ENCODE measurements around the gene RFX1. TPM values are rescaled to one million over a fixed set of nuclear protein-coding genes. Genes with fewer than 3 reads are reported as not detected.

RFX1 gene
- total and polyA plus RNA-seq, 8 donors: 5.5 to 55.6 (median 7.6) TPM

DNA sequence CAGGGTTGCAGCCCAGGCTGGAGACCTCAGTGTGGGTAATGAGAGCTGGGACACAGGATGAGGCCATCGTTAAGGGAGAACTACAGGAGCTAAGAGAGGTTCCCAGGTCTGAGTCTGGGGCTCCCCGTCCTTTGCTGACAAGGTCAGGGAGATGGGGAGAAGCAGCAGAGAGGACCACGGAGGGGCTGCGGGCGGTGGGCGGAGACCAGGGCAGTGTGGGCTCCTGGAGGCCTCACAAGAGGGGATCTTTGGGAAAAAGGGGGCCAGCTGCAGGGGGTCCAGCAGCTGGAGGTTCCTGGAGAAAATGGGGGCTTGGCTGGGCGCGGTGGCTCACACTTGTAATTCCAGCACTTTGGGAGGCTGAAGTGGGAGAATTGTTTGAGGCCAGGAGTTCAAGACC, 16.0 kb downstream of the RFX1 start:
- ATAC-seq (no peak), FAIRE-seq (no peak), DNase-seq (no peak)
- Histone ChIP-seq H3K4me3 (no peak overlapping the region), H3K4me1 (peaks cover 0 to 3% (median 0%) of the 10 kb centered on the region in 3 donors), H3K27me3 (no peaks in the 10 kb centered on the region), H3K9me3 (no peaks in the 10 kb centered on the region), H3K36me3 (peaks cover 0 to 5% (median 0%) of the 10 kb centered on the region in 3 donors), H3K27ac (no peak overlapping the region)
- intact Hi-C loops (cut with DNase I): no loop called here
- 94% methylated on average over 8 of the region's 8 CpGs for WGBS, 2 donors
- TF ChIP-seq, protein P1, sequence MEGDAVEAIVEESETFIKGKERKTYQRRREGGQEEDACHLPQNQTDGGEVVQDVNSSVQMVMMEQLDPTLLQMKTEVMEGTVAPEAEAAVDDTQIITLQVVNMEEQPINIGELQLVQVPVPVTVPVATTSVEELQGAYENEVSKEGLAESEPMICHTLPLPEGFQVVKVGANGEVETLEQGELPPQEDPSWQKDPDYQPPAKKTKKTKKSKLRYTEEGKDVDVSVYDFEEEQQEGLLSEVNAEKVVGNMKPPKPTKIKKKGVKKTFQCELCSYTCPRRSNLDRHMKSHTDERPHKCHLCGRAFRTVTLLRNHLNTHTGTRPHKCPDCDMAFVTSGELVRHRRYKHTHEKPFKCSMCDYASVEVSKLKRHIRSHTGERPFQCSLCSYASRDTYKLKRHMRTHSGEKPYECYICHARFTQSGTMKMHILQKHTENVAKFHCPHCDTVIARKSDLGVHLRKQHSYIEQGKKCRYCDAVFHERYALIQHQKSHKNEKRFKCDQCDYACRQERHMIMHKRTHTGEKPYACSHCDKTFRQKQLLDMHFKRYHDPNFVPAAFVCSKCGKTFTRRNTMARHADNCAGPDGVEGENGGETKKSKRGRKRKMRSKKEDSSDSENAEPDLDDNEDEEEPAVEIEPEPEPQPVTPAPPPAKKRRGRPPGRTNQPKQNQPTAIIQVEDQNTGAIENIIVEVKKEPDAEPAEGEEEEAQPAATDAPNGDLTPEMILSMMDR (IDR thresholded peaks at IDR 0.05): no peak

GRCh38 chr19:13989487-13989886, 16.6 kb downstream of the RFX1 start:
- no peaks in the 10 kb centered on the region for H3K9me3 ChIP-seq
- H3K36me3 ChIP-seq: peaks cover 0 to 5% (median 0%) of the 10 kb centered on the region in 3 donors
- WGBS, 2 donors: 89 to 97% methylated on average over 7 of the region's 7 CpGs
- DNase-seq: no peak
- ATAC-seq: no peak
- intact Hi-C loops (cut with DNase I): no loop called here
- TF ChIP-seq, protein P1 (IDR thresholded peaks at IDR 0.05): no peak
- H3K27ac ChIP-seq: no peak overlapping the region
- H3K27me3 ChIP-seq: no peaks in the 10 kb centered on the region
- no peaks in the 10 kb centered on the region for H3K4me1 ChIP-seq
- no peak overlapping the region for H3K4me3 ChIP-seq
- no peak for FAIRE-seq

- 72 to 79% methylated on average over 17 of the region's 17 CpGs for WGBS, 2 donors
- H3K27ac ChIP-seq: peak overlapping the region in 3 of 4 donors; percentile 55 to 72 (median 70)
- TF ChIP-seq, protein P1 (IDR thresholded peaks at IDR 0.05): no peak
- H3K27me3 ChIP-seq: no peaks in the 10 kb centered on the region
- no peak overlapping the region for H3K4me3 ChIP-seq
- DNase-seq (peak in 1 of 6 donors; percentile 43), FAIRE-seq (no peak), ATAC-seq (peak in 2 of 4 donors; percentile 13 to 47)
- H3K4me1 ChIP-seq: no peaks in the 10 kb centered on the region
- peaks cover 0 to 8% (median 0%) of the 10 kb centered on the region in 3 donors for H3K36me3 ChIP-seq
- H3K9me3 ChIP-seq: no peaks in the 10 kb centered on the region
- intact Hi-C loops (cut with DNase I): no loop called here
Observed at GRCh38 chr19:13987101-13987890, 18.8 kb downstream of the RFX1 start.

GRCh38 chr19:13986348-13986904, 19.7 kb downstream of the RFX1 start:
- TF ChIP-seq, protein P1 (IDR thresholded peaks at IDR 0.05): no peak
- H3K27me3 ChIP-seq: no peaks in the 10 kb centered on the region
- no peaks in the 10 kb centered on the region for H3K9me3 ChIP-seq
- DNase-seq (peak in 4 of 6 donors; percentile 49 to 82 (median 77)), ATAC-seq (peak; percentile 12 to 78 (median 59)), FAIRE-seq (no peak)
- intact Hi-C loops (cut with DNase I): no loop called here
- peak overlapping the region in 3 of 4 donors; percentile 55 to 72 (median 70) for H3K27ac ChIP-seq
- 78 to 79% methylated on average over 16 to 19 of the region's 19 CpGs for WGBS, 2 donors
- H3K4me3 ChIP-seq: no peak overlapping the region
- H3K4me1 ChIP-seq: no peaks in the 10 kb centered on the region
- H3K36me3 ChIP-seq: peaks cover 0 to 8% (median 0%) of the 10 kb centered on the region in 3 donors
